Ascending aorta (tissue), 2 donors: ENCODE results near the gene MEIOSIN. TPM values are rescaled to one million over a fixed set of nuclear protein-coding genes. Genes with fewer than 3 reads are reported as not detected.
"Not testable (repeated sequence)": the region's sequence is repeated elsewhere in the genome, so short reads cannot be mapped to it uniquely, and the experiment has no call there.

Experiments
- DNase-seq, 2 donors: peaks; one replicate each; pipeline ENCODE4 v3.0.0-alpha.2; 2019; ENCODE audit warnings: low spot score in 2 of 2
- H3K27ac ChIP-seq, 2 donors: fragments of 200-600 bp; sonication (generic); one replicate each; pipeline ENCODE4 v1.5.1; 2016 to 2017; ENCODE audit warnings: mild to moderate bottlenecking in 1 of 2
- H3K27me3 ChIP-seq: fragments of 200-600 bp; sonication (generic); one replicate; pipeline ENCODE4 v1.5.1; 2017
- H3K36me3 ChIP-seq, 2 donors: fragments of 200-600 bp; sonication (generic); one replicate each; pipeline ENCODE4 v1.5.1; 2016
- H3K4me1 ChIP-seq, 2 donors: fragments of 200-600 bp; sonication (generic); one replicate each; pipeline ENCODE4 v1.5.1; 2016 to 2017; ENCODE audit warnings: mild to moderate bottlenecking in 1 of 2
- H3K4me3 ChIP-seq, 2 donors: fragments of 200-600 bp; sonication (generic); one replicate each; pipeline ENCODE4 v1.5.1; 2016 to 2017; ENCODE audit warnings: mild to moderate bottlenecking in 1 of 2
- H3K9me3 ChIP-seq, 2 donors: fragments of 200-600 bp; sonication (generic); one replicate each; pipeline ENCODE4 v1.5.1; 2016
- CTCF ChIP-seq, 3 experiments: fragments of 200-600 bp in 2 of 3; fragments of 450-650 bp in 1 of 3; sonication (generic) in 2 of 3; IDR thresholded peaks; one replicate each; pipeline ENCODE4 v1.5.1; 2016 to 2019; ENCODE audit warnings: antibody characterized with exemption in 3 of 3, mild to moderate bottlenecking in 1 of 3, moderate library complexity in 1 of 3
- intact Hi-C: fragments of 100-400 bp; cut with DNase I; formaldehyde crosslinking; loops from one replicate; pipeline ENCODE4 v1.15.1; 2023
- total RNA-seq: library from RNA; depleted of rRNA; stranded (reverse); fragments of >200 nt; gene quantifications from one replicate; pipeline ENCODE4 v1.1.0, GENCODE V29; 2016

The MEIOSIN gene
- total RNA-seq = not detected

- intact Hi-C loops = no loop called here
Observed at GRCh38 chr19:45733160-45733810, at the start of gene MEIOSIN. Gene MEIOSIN, plus strand, starts transcription at chr19:45733439. Its CDS starts 1,938 bp downstream, at chr19:45735377.

GRCh38 chr19:45685045-45685444 is 48.2 kb upstream of the MEIOSIN start:
- H3K36me3 ChIP-seq = peaks cover 28 to 44% of the 10 kb centered on the region in 2 donors
- DNase-seq, intact Hi-C loops, H3K4me1 ChIP-seq, H3K4me3 ChIP-seq, H3K27me3 ChIP-seq, H3K27ac ChIP-seq, H3K9me3 ChIP-seq: not testable (repeated sequence)

More at GRCh38 chr19:45733160-45733810, at the start of gene MEIOSIN:
- no peak for DNase-seq
- peaks cover 0 to 10% of the 10 kb centered on the region in 2 donors for H3K4me1 ChIP-seq
- H3K27ac ChIP-seq = no peak within 1 kb of the TSS
- H3K36me3 ChIP-seq = no peaks in the 10 kb centered on the region
- no peak for TF ChIP-seq CTCF (IDR thresholded peaks at IDR 0.05)
- H3K9me3 ChIP-seq = no peaks in the 10 kb centered on the region
- H3K27me3 ChIP-seq = no peaks in the 10 kb centered on the region
- H3K4me3 ChIP-seq = no peak within 1 kb of the TSS

GRCh38 chr19:45687599-45687998 is 45.6 kb upstream of the MEIOSIN start:
- TF ChIP-seq CTCF (IDR thresholded peaks at IDR 0.05) = no peak
- Histone ChIP-seq H3K4me1 (peaks cover 0 to 11% of the 10 kb centered on the region in 2 donors), H3K27ac (no peak overlapping the region), H3K9me3 (no peaks in the 10 kb centered on the region), H3K36me3 (peaks cover 28 to 44% of the 10 kb centered on the region in 2 donors), H3K27me3 (no peaks in the 10 kb centered on the region), H3K4me3 (no peak overlapping the region)
- no peak for DNase-seq
- intact Hi-C loops = no loop called here

- intact Hi-C loops = loop anchor here (1.0 to 5.0 kb wide), 8 partner anchors 26 to 264 kb away; partner anchors contain the start of genes OPA3, SIX5 and VASP
- peak; percentile 76 to 96 for DNase-seq
- Histone ChIP-seq H3K4me3 (peak within 1 kb of the TSS; percentile 82 to 87), H3K9me3 (no peaks in the 10 kb centered on the region), H3K36me3 (peaks cover 23 to 25% of the 10 kb centered on the region in 2 donors), H3K27ac (peak within 1 kb of the TSS; percentile 87 to 93), H3K4me1 (peaks cover 0 to 15% of the 10 kb centered on the region in 2 donors), H3K27me3 (no peaks in the 10 kb centered on the region)
- no peak for TF ChIP-seq CTCF (IDR thresholded peaks at IDR 0.05)
Observed at GRCh38 chr19:45691516-45692186, 41.6 kb upstream of the MEIOSIN start, which contains the start of gene SNRPD2. Gene SNRPD2, minus strand, starts transcription at chr19:45691953. Its CDS starts 65 bp downstream, at chr19:45691888.

GRCh38 chr19:45692187-45693105 is 40.8 kb upstream of the MEIOSIN start, which contains the start of gene QPCTL:
Gene QPCTL, plus strand, starts transcription at chr19:45692666. Its CDS starts 38 bp downstream, at chr19:45692704.
- no peak for TF ChIP-seq CTCF (IDR thresholded peaks at IDR 0.05)
- intact Hi-C loops = loop anchor here (1.0 to 5.0 kb wide), 9 partner anchors 25 to 265 kb away; partner anchors contain the start of genes FBXO46, OPA3, SIX5 and VASP

More at GRCh38 chr19:45692187-45693105, 40.8 kb upstream of the MEIOSIN start, which contains the start of gene QPCTL:
- peak within 1 kb of the TSS; percentile 87 to 93 for H3K27ac ChIP-seq
- H3K9me3 ChIP-seq = no peaks in the 10 kb centered on the region
- no peaks in the 10 kb centered on the region for H3K27me3 ChIP-seq
- peak within 1 kb of the TSS; percentile 82 to 87 for H3K4me3 ChIP-seq
- H3K36me3 ChIP-seq = peaks cover 17 to 18% of the 10 kb centered on the region in 2 donors
- DNase-seq = peak; percentile 98 to 99
- peaks cover 0 to 15% of the 10 kb centered on the region in 2 donors for H3K4me1 ChIP-seq
